Activated gamma-delta T cell (primary cell): ENCODE data around the gene MIOS.
"Not testable (repeated sequence)": the region's sequence is repeated elsewhere in the genome, so short reads cannot be mapped to it uniquely, and the experiment has no call there.

Experiments used
- DNase-seq: peaks from one replicate; lab custom pipeline; 2025; lab: John Stamatoyannopoulos, UW

The MIOS gene

DNA sequence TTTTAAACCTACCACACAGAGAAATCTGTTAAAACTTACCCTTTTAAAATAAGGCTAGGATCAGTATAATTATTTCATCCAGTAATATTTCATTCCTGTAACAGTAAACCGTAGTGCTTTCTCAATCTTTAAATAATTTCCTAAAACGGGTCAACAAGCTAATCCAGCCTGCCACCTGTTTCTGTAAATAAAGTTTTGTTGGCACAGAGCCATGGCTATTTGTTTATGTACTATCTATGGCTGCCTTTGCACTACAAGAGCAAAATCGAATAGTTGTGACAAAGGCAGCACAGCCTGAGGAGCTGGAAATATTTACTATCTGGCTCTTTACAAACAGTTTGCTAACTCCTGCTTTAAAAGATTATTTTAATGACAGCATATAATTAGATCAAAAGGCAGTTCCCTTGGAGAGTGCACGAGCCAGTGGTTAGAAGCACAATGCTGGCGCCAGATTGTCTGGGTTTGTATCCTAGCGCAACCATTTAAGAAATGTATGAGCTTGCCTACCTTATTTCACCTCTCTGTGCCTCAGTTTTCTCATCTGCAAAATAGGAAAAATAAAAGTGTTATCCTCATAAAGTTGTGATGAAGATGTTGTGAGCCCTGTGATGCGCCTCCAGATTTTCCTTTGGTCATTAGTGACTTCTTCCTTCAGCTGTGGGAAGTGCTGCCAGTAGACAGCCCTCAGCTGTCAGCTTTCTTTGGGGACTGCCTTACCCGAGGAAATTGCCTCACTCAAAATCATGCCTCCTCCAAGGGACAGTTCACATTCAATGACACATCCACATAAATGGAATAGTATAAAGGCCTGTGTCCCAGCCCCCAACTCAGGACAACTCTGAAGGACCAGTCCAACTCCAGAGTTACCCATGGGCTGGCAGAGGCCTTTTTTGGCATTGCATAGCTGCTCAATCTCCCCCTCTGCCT, 11.8 kb upstream of the MIOS start:
- DNase-seq, result no peak

DNA sequence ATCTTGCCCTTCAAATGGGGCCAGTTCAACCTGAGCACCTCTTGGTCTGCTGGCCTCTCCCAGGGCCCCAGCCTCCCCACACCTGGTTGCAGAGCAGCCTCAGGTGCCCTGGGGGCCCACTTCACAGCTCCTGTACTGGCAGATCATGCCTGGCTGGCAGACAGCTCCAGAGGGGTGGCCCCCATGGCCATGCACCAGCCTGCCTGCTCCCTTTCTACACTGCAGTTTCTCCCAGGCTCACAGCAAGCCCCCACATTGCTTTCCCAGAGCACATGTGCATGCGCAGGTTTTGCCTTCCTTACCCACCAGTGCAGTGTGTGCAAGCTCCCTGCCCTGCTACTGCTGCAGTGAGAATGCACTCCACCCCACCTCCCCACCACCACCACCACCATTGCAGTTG, 9.8 kb upstream of the MIOS start:
- no peak for DNase-seq

DNA sequence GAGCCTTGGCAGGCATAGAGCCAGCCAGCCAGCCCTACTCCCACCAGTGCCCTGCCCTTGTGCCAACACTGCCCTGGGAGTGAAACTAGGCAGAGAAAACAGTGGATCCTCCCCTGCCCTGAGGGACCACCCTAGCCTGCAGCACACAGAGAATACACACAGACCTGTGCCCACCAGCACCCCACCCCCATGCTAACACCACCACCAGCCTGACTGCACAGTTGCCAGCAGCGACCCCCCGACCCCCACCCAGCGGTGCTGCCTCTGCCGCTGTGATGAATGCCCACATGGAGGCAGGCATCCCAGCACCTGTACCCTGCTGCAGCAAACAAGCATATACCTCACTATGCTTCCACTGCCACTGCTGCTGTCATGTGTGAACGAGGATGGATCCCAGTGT, 9.4 kb upstream of the MIOS start:
- DNase-seq, result no peak

DNA sequence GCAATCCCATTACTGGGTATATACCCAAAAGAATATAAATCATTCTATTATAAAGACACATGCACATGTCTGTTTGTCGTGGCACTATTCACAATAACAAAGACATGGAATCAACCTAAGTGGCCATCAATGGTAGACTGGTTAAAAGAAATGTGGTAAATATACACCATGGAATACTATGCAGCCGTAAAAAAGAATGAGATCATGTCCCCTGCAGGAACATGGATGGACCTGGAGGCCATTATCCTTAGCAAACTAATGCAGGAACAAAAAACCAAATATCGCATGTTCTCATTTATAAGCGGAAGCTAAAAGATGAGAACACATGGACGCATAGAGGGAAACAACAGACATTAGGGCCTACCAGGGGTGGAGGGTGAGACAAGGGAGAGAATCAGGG, 5.1 kb upstream of the MIOS start:
- DNase-seq, result not testable (repeated sequence)

DNA sequence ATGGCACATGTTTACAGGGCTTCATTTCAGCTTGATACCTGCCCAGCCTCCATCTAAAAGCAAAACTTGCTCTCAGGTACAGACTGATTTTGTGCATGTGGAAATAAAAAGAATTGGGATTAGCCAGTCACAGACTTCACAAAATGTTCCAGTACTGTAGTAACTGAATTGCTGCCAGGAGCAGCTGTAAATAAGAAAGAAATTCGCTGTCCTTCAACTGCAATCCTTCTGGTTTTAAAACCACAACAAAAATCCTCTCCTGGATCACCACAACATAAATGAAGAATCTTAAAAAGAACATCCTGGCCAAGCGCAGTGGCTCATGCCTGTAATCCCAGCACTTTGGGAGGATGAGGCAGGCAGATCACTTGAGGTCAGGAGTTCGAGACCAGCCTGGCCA, 3.9 kb upstream of the MIOS start:
- no peak for DNase-seq

DNA sequence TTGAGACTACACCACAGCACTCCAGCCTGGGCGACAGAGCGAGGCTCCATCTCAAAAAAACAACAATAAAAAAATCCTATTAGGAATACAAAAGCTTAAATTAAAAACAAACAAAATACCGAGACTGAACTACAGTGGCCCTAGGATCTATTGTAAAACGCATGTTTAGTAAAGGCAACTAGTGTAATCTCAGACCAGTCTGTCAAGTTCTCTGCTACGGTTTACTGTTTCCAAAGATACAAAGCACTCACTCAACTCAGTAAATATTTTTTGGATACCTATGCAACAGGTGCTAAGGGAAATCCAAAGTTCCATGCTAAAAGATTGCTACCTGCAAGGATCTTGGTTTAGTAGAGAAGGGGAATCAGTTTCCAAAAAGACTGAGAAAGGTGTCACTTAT, 3.4 kb upstream of the MIOS start:
- no peak for DNase-seq

DNA sequence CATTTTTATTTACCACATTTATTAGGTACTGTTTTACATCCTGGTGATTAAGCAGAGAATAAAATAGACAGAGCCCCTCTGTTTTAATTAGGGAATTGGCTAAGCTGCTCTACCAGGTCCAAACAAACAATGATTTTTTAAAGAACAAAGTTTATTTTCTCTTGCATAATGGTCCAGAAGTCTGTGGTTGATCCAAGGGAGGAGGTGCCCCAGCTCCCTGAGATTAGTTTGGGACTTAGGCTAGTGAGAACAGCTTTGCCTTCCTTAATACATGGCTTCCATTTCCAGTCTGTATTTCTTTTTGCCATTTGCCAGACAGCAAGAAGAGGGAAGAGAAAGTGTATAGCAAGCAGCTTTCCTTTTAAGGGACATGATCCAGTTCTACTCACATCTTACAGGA, 2.9 kb upstream of the MIOS start:
- DNase-seq, result no peak

DNA sequence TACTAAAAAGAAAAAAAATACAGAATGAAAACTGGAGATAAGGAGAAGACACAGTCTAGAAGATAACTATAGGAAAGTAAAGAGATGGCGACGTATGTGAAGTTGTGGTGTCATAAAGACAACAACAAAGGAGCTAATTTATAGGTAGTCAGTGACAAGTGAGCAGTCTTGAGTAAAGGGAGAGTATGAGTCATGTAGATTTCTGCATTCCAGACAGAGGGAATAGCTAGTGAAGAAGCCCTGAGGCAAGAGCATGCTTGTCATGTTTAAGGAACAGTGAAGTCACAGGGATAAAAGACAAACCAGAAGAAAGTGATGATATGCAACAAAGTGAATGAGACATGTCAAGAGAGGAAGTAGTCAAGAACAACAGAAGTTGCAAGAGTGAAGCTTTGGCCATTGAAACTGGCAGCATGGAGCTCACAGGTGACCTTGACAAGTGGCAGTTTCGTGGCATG, 2.3 kb upstream of the MIOS start:
- no peak for DNase-seq

DNA sequence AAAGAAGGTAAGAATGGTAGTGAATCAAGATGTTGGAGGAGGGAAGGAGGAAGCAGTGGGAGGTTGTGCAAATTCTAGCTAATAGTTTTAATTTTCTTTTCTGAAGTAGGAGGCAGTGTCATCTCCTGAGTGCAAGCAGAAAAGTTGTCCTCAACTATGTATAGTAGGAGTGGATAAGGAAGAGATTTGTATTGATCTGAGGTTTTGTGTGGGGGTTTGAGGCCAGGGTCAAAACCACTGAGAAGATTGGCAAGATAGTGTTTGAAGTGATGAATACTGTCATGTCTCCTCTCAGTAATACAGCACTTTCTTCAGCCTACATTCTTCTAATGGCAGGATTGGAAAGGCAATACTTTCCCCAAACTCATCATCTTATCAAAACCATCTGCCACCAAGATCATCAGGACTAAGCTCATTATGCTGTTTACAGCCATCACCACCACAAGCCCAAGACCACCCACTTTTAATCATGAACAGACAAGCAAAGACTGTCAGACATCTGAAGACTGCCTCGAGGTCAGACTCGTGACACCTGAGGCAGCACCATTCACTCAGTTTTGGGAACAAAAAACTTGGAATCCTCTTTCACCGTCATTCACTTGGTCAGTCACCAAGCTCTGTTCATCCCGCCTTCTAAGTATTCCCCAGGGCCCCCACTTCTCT, 1.5 kb upstream of the MIOS start:
- no peak for DNase-seq

DNA sequence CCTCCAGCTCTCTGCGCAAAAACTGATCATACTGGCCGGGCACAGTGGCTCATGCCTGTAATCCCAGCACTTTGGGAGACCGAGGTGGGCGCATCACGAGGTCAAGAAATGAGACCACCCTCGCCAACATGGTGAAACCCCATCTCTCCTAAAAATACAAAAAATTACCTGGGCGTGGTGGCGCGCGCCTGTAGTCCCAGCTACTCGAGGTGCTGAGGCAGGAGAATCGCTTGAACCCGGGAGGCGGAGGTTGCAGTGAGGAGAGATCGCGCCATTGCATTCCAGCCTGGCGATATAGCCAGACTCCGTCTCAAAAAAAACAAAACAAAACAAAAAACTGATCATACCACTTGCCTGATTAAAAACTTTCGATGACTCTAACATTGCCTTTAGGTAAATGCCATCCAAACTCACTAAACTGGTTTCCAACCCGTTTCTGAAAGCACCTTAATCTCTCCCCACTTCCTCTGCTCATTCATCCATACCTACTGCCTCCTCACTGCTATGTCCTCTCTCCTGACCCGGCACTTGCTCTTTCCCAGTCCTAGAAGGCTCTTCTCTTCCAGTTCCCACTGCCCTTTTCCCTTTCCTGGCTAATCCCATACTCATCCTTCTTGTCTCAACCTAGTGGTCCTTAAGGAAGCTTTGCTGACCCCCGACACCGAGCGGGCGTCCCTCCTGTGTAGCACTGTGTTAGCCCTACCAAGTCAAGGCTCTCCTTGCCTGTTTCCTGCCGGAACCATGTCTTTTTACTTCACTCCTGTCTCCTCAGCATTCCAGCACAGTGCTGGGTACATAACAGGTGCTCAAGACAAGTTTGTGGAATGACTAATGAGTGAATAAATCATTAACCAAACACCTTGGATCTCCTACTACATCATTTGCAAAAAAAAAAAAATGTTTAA, 686 bp upstream of the MIOS start:
- no peak for DNase-seq

DNA sequence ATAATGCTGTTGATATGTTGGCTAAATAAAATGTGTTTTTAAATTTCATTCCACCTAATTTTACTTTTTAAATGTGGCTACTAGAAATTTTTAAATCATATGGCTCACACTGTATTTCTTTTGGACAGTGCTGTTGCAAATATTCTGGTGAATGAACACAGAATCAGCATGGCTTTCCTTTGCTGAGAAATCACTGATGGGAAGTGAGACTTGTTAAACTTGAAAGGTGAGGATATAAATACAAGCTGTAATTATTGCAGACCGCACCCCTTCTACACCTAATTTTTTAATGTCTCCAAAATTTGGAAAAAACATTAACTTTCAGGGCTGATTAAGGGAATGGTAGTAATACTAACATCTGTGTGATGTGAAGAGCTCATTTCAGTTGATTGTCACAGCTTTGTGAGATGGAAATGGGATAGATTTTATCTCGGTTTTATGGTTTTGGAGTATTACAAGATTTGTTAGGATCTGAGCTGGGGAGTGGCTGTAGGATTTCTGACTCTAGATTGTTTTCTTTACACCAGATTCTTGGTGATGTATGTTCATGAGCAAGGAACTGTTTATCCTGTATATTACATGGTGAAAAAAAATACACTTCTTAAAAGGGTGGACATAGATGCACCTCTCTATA, 1.3 kb downstream of the MIOS start:
- DNase-seq, result no peak

DNA sequence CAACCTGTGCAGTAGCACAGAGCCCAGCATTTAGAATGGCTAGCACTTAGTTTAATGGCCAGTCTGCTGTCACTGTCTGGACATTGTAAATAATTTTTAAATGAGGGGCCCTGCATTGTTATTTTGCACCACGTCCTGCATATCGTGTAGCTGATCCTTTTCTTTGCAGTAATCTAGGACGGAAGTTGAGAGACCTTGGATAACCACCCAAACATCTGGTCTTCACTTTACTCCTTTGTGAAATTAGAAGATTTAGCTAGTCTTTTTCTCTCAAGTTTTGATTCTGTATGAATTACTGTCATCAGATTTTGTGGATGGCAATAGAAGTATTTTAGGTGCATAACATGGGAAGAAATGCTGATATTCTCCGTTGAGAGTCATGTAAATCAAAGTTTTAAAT, 1.9 kb downstream of the MIOS start:
- DNase-seq, result no peak

DNA sequence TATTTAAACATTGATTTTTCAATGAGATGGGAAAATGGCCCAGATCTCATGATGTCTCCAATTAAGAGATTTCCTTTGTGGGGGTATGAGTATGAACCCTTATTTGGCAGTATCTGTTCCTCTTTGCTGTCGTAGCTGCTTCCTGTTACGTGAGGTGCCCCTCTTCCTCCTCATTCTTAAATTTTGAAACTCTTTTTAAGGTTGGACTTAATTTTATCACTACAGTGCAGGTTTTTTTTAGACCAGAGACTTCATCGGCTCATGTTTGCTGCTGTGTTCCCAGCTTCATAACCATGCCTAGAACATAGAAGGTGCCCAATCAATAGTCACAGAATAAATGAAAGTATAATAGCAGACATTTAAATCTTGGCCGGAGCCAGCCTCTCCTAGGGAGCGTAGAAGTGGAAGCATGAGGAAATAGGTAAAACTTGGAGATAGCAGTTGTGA, 2.4 kb downstream of the MIOS start:
- no peak for DNase-seq

DNA sequence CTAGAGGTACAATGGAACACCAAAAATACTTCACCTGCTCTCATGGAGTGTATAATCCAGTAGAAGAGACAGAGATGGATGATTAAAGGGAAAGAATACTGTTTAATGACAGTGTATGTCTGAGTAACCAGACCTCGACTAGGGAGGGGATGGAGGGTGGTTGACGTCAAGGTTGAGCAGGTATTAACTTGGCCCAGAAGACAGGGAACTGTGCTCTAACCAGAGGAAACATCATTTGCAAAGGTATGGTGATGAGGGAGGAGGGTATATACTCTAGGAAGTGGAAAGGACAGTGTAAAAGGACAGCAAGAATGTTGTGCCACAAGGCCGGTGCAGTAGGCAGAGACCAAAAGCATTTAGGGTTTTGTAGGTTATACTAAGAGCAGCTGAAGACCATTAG, 2.9 kb downstream of the MIOS start:
- no peak for DNase-seq

DNA sequence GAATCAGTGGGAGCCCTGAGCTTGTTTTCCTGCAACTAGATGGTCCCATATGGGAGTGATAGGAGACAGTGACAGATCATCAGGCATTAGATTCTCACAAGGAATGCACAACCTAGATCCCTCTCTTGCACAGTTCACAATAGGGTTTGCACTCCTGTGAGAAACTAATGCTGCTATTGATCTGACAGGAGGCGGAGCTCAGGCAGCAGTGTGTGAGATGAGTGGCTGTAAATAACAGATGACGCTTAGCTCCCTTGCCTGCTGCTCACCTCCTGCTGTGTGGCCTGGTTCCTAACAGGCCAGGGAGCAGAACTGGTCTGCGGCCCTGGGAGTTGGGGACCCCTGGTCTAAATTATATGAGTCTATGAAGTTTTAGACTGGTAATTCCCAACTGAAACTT, 3.9 kb downstream of the MIOS start:
- no peak for DNase-seq

DNA sequence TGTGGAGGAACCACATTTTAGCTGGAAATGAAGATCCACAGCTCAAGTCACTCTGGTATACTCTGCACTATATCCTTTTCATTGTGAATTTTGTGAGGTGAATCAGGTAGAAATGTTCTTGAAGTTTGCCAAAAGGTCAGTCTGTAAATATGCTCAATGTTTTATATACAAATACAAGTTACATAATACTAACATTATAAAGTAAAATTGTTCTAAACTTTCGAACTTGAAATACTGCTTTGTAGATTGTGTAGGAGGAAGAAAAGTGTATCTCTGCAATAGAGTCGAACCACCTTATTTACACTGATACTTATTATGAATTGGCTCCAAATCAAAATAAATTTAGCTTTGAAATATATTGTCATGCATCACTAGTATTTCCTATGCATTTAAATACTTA, 7.0 kb downstream of the MIOS start:
- DNase-seq, result no peak

DNA sequence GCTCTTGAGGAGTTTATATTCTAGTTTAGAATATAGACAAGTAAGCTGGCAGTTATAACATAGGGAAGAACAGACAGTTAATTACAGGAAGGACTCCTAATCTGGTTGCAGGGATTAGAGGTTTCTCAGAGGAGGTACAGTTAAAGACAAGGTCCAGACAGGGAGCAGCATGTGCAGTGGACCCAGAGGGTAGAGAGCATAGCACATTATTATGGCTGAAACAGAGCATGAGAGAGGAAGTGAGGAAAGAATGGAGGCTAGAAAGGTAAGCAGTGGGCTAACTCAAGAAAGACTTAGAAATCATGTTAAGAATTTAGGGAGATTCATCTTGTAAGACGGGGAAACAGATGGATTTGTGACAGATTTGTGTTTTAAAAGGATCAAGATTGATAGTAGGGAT, 9.7 kb downstream of the MIOS start:
- DNase-seq, result no peak

DNA sequence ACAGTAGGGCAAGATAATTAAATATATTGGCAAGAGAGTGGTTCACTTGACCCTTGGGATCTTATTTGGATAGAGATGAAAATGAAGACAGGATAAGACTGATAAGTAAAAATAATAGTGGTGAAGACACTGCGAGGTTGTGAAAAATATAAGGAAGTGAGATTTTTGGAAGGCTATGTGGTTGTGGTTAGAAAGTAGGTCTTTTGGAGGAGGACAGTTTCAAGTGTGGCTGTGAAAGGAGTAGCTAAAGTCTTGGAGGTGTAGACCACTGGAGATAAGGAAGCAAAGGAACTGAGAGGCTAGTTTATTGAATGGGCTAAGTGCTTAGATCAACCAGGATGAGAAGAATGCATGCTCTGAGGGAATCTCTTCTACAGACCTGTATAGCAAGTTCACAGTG, 11.2 kb downstream of the MIOS start:
- DNase-seq, result no peak

DNA sequence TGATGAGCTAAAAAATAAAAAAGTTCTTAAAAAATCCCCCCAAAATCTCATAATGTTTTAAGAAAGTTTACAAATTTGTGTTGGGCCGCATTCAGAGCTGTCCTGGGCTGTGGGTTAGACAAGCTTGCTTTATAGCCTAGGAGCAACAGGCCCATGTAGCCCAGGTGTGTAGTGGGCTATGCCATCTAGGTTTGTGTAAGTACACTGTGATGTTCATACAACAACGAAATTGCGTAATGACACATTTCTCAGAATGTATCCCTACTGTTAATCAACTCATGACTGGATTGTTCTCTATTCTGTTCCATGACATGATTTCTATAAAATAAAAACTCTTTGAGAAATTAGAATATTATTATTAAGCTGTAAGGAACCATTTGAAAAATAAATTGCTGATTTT, 13.0 kb downstream of the MIOS start:
- no peak for DNase-seq

DNA sequence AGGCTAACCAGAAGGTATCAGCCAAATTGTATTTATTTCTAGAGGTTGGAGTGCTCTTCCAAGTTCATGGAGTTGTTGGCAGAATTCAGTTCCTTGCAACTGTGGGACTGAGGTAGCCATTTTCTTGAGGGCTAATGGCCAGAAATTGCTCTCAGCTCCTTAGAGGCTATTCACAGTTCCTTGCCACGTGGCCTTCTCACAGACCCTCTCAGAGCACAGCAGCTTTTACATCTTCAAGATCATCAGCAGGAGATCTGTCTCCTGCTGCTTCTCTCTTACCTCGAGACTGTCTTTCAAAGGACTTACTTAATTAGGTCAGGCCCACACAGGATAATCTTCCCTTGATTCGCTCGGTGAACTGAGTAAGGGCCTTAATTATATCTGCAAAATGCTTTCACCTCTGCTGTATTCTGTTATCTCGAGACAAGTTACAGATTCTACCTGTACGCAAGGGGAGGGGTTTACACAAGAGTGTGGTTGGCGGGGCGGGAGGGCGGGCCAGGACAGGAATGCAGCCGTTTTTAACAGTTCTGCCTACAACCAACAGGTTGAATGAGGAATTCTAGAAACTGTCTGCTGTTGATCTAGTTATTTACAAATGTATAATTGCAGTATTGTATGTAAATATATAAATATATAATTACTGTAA, 15.0 kb downstream of the MIOS start:
- no peak for DNase-seq

DNA sequence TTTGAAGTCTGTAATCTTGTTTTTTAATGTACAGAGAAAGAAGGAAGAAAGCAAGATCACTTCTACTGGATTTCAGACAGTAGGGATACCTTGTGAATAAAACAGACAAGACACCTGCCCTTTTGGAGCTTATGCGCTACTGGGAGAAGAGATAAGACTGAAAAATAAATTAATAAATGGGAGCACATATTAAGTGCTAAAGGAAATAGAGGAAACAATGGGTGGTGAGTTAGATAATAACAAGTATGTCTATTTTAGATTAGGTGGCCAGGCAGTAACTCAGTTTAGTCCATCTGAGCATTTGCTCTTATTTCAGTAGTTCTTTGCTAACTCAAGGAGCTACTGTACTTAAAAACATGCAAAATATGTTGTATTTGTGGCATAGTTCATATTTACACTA, 15.9 kb downstream of the MIOS start:
- no peak for DNase-seq
